A549 (cell line): ENCODE data around the gene TBC1D28.
"Not testable (repeated sequence)": the region's sequence is repeated elsewhere in the genome, so short reads cannot be mapped to it uniquely, and the experiment has no call there.

Experiments
- CBX8 ChIP-seq: fragments of 200-600 bp; sonication (generic); IDR thresholded peaks from 2 replicates; pipeline ENCODE4 v1.6.1; 2016
- CHD2 ChIP-seq: fragments of 150-350 bp; IDR thresholded peaks from 2 replicates; pipeline ENCODE4 v1.6.1; 2014; ENCODE audit warnings: low read length; ENCODE audit not compliant: partially characterized antibody
- CTCF ChIP-seq: fragments of >200 bp; sonication (Bioruptor Twin); formaldehyde crosslinking; IDR thresholded peaks from 3 replicates; pipeline ENCODE4 v1.5.1; 2016
- EP300 ChIP-seq, 2 experiments: fragments of >200 bp; sonication (Bioruptor Twin); formaldehyde crosslinking; IDR thresholded peaks; 2 replicates in 1 of 2; 3 replicates in 1 of 2; pipeline ENCODE4 v1.6.1; 2016 to 2017
- HDAC2 ChIP-seq: fragments of 200-600 bp; sonication (generic); IDR thresholded peaks from 2 replicates; pipeline ENCODE4 v1.6.1; 2016
- KDM1A ChIP-seq: fragments of 200-600 bp; sonication (generic); IDR thresholded peaks from 2 replicates; pipeline ENCODE4 v1.6.1; 2016; ENCODE audit warnings: low read depth, mild to moderate bottlenecking
- MAZ ChIP-seq: fragments of 150-350 bp; IDR thresholded peaks from 2 replicates; pipeline ENCODE4 v1.6.1; 2014; ENCODE audit warnings: antibody characterized with exemption, low read depth, low read length, borderline replicate concordance
- POLR2A ChIP-seq: IDR thresholded peaks from 2 replicates; pipeline ENCODE4 v1.6.1; 2012; ENCODE audit warnings: mild to moderate bottlenecking, low read length
- POLR2AphosphoS2 ChIP-seq: conservative IDR thresholded peaks from 2 replicates; pipeline ENCODE4 v1.6.1; 2012; ENCODE audit warnings: low read length, improper control_type of control experiment, inconsistent platforms
- RCOR1 ChIP-seq: fragments of 150-350 bp; IDR thresholded peaks from 2 replicates; pipeline ENCODE4 v1.6.1; 2014; ENCODE audit warnings: antibody characterized with exemption, low read length, low read depth
- REST ChIP-seq: fragments of 200-600 bp; sonication (generic); IDR thresholded peaks from 2 replicates; pipeline ENCODE4 v1.6.1; 2016; ENCODE audit warnings: antibody characterized with exemption, mild to moderate bottlenecking, moderate library complexity
- RFX5 ChIP-seq: fragments of 450-650 bp; IDR thresholded peaks from 2 replicates; pipeline ENCODE4 v1.7.1; 2014; ENCODE audit warnings: antibody characterized with exemption, mild to moderate bottlenecking, moderate library complexity
- SMC3 ChIP-seq: fragments of >200 bp; sonication (Bioruptor Twin); formaldehyde crosslinking; IDR thresholded peaks from 3 replicates; pipeline ENCODE4 v1.6.1; 2018; ENCODE audit warnings: inconsistent platforms

DNA sequence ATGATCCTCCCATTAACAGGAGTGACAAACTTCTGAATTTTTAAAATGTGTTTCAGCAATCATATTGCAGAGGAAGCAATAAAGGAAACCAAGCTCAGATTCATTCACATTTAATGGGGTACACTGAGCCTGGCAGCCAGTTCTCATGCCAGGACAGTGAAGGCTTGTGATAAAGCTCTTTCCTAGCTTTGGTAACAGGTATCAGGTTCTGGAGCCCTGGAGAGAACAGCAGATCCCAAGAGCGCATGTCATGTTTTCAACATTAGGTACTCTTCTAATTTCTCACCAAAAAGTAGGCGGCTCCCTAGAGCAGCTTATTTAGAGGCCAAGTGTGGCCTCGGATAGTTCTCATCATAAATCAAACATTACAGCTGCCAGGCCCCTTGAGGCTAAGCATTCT lies 23.3 kb upstream of the TBC1D28 start:
- not testable (repeated sequence) for TF ChIP-seq POLR2AphosphoS2; HDAC2; CBX8; EP300 (IDR thresholded peaks at IDR 0.05); REST; MAZ; RFX5; POLR2A; CTCF; SMC3; KDM1A; CHD2; RCOR1
